Suprapubic skin (tissue), 4 donors: Measurements from ENCODE around the gene VAMP4. TPM values are rescaled to one million over a fixed set of nuclear protein-coding genes. Genes with fewer than 3 reads are reported as not detected.

Source experiments
- DNase-seq, 2 donors: peaks; one replicate each; pipeline ENCODE4 v3.0.0-alpha.2; 2019; ENCODE audit warnings: low spot score in 2 of 2
- H3K27ac ChIP-seq: fragments of 200-600 bp; sonication (generic); one replicate; pipeline ENCODE4 v1.5.1; 2019
- H3K27me3 ChIP-seq: fragments of 200-600 bp; sonication (generic); one replicate; pipeline ENCODE4 v1.5.1; 2019
- H3K36me3 ChIP-seq: fragments of 200-600 bp; sonication (generic); one replicate; pipeline ENCODE4 v1.5.1; 2019
- H3K4me1 ChIP-seq: fragments of 200-600 bp; sonication (generic); one replicate; pipeline ENCODE4 v1.5.1; 2019
- H3K4me3 ChIP-seq: fragments of 200-600 bp; sonication (generic); one replicate; pipeline ENCODE4 v1.5.1; 2019; ENCODE audit warnings: mild to moderate bottlenecking
- H3K9me3 ChIP-seq: fragments of 200-600 bp; sonication (generic); one replicate; pipeline ENCODE4 v1.5.1; 2019
- EP300 ChIP-seq: sonication (generic); formaldehyde crosslinking; IDR thresholded peaks from one replicate; pipeline ENCODE4 v1.6.1; 2017; ENCODE audit warnings: antibody characterized with exemption
- POLR2A ChIP-seq, 2 donors: fragments of 450-650 bp; IDR thresholded peaks; one replicate each; pipeline ENCODE4 v1.6.1; 2017; ENCODE audit warnings: antibody characterized with exemption in 2 of 2, mild to moderate bottlenecking in 2 of 2, moderate library complexity in 2 of 2
- POLR2AphosphoS5 ChIP-seq, 3 donors: sonication (generic); formaldehyde crosslinking; IDR thresholded peaks; one replicate each; pipeline ENCODE4 v1.6.1; 2017; ENCODE audit warnings: antibody characterized with exemption in 3 of 3
- WGBS: methylation state at CpG from one replicate; pipeline ENCODE4 v1.1.5; 2018; 5-methylcytosine and 5-hydroxymethylcytosine counted together
- total RNA-seq, 4 donors: library from RNA; depleted of rRNA; stranded (reverse); fragments of >200 nt; gene quantifications; one replicate each; pipeline ENCODE4 v1.1.0, GENCODE V29; 2016
- TF ChIP-seq, protein P1 (sequence below), 2 donors: fragments of 200-600 bp in 1 of 2; fragments of 450-650 bp in 1 of 2; sonication (generic) in 1 of 2; IDR thresholded peaks; one replicate each; pipeline ENCODE4 v1.5.1; 2016 to 2019; ENCODE audit warnings: antibody characterized with exemption in 2 of 2, mild to moderate bottlenecking in 1 of 2, moderate library complexity in 1 of 2

Gene VAMP4
- total RNA-seq, 4 donors from 2014 or later: 9.3 to 23.3 (median 10.7) TPM

DNA sequence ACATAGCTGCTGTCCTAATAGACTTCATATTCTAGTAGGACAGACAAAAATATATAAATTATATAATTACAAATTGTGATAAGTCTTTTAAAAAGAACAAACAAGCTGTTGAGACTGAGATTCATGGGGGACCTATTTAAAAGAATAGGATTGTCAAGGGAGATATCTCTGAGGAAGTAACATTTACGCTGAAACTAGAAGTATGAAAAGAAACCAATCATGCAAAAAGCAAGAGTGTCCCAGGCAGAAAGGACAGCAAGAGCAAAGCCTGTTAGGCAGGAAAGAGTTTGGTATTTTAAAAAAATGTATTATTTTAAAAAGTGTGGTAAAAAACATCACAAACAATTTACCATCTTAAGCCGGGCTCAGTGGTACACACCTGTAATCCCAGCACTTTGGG is 30.4 kb upstream of the VAMP4 start:
- no peak overlapping the region for H3K4me3 ChIP-seq

DNA sequence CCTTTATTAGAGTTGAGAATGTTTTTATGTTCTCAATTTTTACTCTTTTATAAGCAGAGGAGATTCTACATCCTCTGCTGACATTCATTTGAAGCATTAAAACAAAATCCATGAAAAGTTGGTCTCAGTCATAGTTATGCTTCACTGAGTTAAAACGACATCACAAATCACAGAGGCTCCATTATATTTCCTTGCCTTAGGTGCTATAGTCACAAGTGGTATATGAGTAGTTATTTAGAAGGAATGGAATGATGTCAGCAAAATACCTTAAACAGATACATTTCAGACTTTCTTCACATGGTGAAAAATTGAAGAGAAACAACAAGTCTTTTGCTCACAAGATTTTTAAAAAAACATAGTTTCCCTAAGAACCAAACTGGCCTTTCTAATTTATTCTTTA is 27.9 kb upstream of the VAMP4 start:
- 44% methylated on average over 1 of the region's 1 CpG for WGBS
- H3K4me1 ChIP-seq: no peaks in the 10 kb centered on the region
- no peak overlapping the region for H3K27ac ChIP-seq
- H3K36me3 ChIP-seq: no peaks in the 10 kb centered on the region
- H3K9me3 ChIP-seq: no peaks in the 10 kb centered on the region
- H3K4me3 ChIP-seq: no peak overlapping the region
- TF ChIP-seq POLR2A (IDR thresholded peaks at IDR 0.05) (no peak), POLR2AphosphoS5 (IDR thresholded peaks at IDR 0.05) (no peak), EP300 (no peak)
- TF ChIP-seq, protein P1, sequence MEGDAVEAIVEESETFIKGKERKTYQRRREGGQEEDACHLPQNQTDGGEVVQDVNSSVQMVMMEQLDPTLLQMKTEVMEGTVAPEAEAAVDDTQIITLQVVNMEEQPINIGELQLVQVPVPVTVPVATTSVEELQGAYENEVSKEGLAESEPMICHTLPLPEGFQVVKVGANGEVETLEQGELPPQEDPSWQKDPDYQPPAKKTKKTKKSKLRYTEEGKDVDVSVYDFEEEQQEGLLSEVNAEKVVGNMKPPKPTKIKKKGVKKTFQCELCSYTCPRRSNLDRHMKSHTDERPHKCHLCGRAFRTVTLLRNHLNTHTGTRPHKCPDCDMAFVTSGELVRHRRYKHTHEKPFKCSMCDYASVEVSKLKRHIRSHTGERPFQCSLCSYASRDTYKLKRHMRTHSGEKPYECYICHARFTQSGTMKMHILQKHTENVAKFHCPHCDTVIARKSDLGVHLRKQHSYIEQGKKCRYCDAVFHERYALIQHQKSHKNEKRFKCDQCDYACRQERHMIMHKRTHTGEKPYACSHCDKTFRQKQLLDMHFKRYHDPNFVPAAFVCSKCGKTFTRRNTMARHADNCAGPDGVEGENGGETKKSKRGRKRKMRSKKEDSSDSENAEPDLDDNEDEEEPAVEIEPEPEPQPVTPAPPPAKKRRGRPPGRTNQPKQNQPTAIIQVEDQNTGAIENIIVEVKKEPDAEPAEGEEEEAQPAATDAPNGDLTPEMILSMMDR (IDR thresholded peaks at IDR 0.05): no peak
- DNase-seq: no peak
- peaks cover 3% of the 10 kb centered on the region for H3K27me3 ChIP-seq

More for the DNA sequence above, 30.4 kb upstream of the VAMP4 start:
- DNase-seq: no peak
- Histone ChIP-seq H3K4me1 (no peaks in the 10 kb centered on the region), H3K9me3 (no peaks in the 10 kb centered on the region), H3K27ac (no peak overlapping the region), H3K27me3 (peaks cover 3% of the 10 kb centered on the region), H3K36me3 (no peaks in the 10 kb centered on the region)
- WGBS: 92% methylated on average over 2 of the region's 2 CpGs
- TF ChIP-seq POLR2AphosphoS5 (IDR thresholded peaks at IDR 0.05) (no peak), POLR2A (IDR thresholded peaks at IDR 0.05) (no peak), EP300 (no peak)
- TF ChIP-seq, protein P1 (IDR thresholded peaks at IDR 0.05): no peak

DNA sequence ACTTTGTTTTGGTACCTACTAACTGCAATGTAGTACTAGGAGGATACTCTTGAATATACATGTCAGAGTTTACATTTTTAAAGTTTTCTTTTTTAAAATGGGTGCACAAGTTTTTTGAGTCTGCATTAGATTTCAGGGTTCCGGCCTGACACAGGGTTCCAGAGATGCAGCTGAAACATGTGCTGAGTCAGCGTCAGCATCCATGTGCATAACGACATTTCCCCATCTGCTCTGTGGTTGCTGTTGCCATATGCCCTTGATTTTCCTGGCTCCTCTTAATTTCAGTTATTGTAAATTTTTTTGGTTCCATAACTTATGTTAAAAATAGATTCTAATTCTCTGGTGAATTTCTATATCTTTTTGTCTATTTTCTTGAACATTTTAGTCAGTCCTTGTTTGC is 27.3 kb upstream of the VAMP4 start:
- 58% methylated on average over 3 of the region's 3 CpGs for WGBS
- peaks cover 3% of the 10 kb centered on the region for H3K27me3 ChIP-seq
- no peak overlapping the region for H3K27ac ChIP-seq
- DNase-seq: no peak
- H3K4me3 ChIP-seq: no peak overlapping the region
- no peaks in the 10 kb centered on the region for H3K36me3 ChIP-seq
- H3K4me1 ChIP-seq: no peaks in the 10 kb centered on the region
- no peaks in the 10 kb centered on the region for H3K9me3 ChIP-seq
- TF ChIP-seq, protein P1 (IDR thresholded peaks at IDR 0.05): no peak
- TF ChIP-seq EP300 (no peak), POLR2AphosphoS5 (IDR thresholded peaks at IDR 0.05) (no peak), POLR2A (IDR thresholded peaks at IDR 0.05) (no peak)

DNA sequence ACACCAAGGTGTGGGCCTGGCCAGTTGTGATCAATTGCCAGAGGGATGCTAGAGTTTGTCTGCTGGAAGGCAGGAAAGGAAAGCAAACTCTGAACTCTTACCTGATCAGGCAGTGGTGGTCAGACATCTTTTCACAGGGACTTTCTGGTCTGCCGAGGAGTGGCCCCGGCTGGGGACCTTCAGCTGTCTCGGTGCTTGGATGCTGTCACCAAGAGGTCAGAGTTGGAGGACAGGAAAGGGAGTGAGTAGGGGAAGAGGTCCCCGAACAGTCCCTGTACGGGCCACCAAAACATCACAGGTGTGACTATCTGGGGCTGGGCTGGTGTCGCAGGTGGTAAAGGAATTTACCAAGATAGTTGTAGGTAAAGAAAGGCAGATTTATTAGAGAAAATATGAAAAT is 21.9 kb upstream of the VAMP4 start:
- no peaks in the 10 kb centered on the region for H3K9me3 ChIP-seq
- TF ChIP-seq EP300: no peak
- TF ChIP-seq POLR2A (IDR thresholded peaks at IDR 0.05): no peak
- TF ChIP-seq, protein P1 (IDR thresholded peaks at IDR 0.05): no peak
- no peak for TF ChIP-seq POLR2AphosphoS5 (IDR thresholded peaks at IDR 0.05)
- H3K27ac ChIP-seq: no peak overlapping the region
- no peaks in the 10 kb centered on the region for H3K4me1 ChIP-seq
- WGBS: 79% methylated on average over 6 of the region's 6 CpGs
- H3K4me3 ChIP-seq: no peak overlapping the region
- no peaks in the 10 kb centered on the region for H3K36me3 ChIP-seq
- DNase-seq: no peak
- no peaks in the 10 kb centered on the region for H3K27me3 ChIP-seq

DNA sequence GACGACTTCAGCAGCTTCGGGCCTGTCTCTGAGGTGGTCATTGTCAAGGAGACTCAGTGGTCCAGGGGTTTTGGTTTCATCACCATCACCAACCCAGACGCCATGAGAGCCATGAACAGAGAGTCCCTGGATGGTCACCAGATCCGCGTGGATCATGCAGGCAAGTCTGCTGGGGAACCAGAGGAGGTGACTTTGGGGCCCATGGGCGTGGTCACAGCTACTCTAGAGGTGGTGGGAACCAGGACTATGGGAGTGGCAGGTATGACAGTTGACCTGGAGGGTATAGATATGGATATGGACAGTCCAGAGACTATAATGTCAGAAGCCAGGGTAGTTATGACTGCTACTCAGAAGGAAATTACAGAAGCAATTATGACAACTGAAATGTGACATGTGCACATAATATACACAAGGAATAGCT is 20.3 kb upstream of the VAMP4 start:
- no peak overlapping the region for H3K27ac ChIP-seq
- no peak for DNase-seq
- H3K27me3 ChIP-seq: no peaks in the 10 kb centered on the region
- no peak for TF ChIP-seq EP300
- 94% methylated on average over 6 of the region's 6 CpGs for WGBS
- no peaks in the 10 kb centered on the region for H3K36me3 ChIP-seq
- no peaks in the 10 kb centered on the region for H3K9me3 ChIP-seq
- H3K4me3 ChIP-seq: no peak overlapping the region
- no peaks in the 10 kb centered on the region for H3K4me1 ChIP-seq

DNA sequence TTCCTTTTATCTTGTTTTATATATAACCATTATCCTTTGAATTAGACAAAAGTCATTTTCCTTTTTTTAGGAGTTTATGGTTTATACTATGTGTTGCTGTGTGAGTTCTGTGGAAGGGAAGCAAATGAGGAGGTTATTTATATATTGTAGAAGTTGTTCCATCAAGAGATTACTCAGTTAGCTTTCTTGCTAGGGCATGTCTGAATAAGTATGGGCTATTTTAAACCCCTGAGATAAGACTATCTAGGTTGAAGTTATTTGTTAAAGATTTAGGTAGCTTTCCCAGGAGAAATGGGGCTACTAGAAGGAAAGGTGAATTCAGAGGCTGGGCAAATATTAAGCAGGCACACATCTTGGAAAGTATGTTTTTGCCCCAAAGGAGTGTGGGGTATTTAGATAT is 16.1 kb upstream of the VAMP4 start:
- Histone ChIP-seq H3K36me3 (no peaks in the 10 kb centered on the region), H3K4me1 (peaks cover 11% of the 10 kb centered on the region), H3K9me3 (no peaks in the 10 kb centered on the region), H3K27ac (no peak overlapping the region), H3K4me3 (no peak overlapping the region), H3K27me3 (no peaks in the 10 kb centered on the region)
- no peak for TF ChIP-seq POLR2AphosphoS5 (IDR thresholded peaks at IDR 0.05)
- TF ChIP-seq, protein P1 (IDR thresholded peaks at IDR 0.05): no peak
- no peak for TF ChIP-seq EP300
- no peak for TF ChIP-seq POLR2A (IDR thresholded peaks at IDR 0.05)
- DNase-seq: no peak
